Tibial artery (tissue), 4 donors: ENCODE measurements around the gene NEU4.

Experiments
- DNase-seq, 2 donors: peaks; one replicate each; pipeline ENCODE4 v3.0.0-alpha.2; 2019
- H3K27ac ChIP-seq, 2 donors: fragments of 200-600 bp; sonication (generic) in 1 of 2; 1 replicate in 1 of 2; 2 replicates in 1 of 2; pipeline ENCODE4 v1.5.1; 2018 to 2019; ENCODE audit warnings: mild to moderate bottlenecking in 1 of 2
- H3K27me3 ChIP-seq, 2 donors: fragments of 200-600 bp; sonication (generic) in 1 of 2; one replicate each; pipeline versions ENCODE4 v1.5.1 to v1.6.0; 2016 to 2019
- H3K36me3 ChIP-seq, 3 donors: fragments of 200-600 bp; sonication (generic) in 2 of 3; one replicate each; pipeline ENCODE4 v1.5.1; 2016 to 2019; ENCODE audit warnings: mild to moderate bottlenecking in 2 of 3
- H3K4me1 ChIP-seq, 4 donors: fragments of 200-600 bp; sonication (generic) in 2 of 4; 1 replicate in 3 of 4; 2 replicates in 1 of 4; pipeline ENCODE4 v1.5.1; 2016 to 2019
- H3K4me3 ChIP-seq, 2 donors: fragments of 200-600 bp; sonication (generic) in 1 of 2; 1 replicate in 1 of 2; 2 replicates in 1 of 2; pipeline ENCODE4 v1.5.1; 2018 to 2019; ENCODE audit warnings: mild to moderate bottlenecking in 2 of 2
- H3K9me3 ChIP-seq, 3 donors: fragments of 200-600 bp; sonication (generic) in 1 of 3; one replicate each; pipeline ENCODE4 v1.5.1; 2016 to 2019
- intact Hi-C: fragments of 100-400 bp; cut with DNase I; formaldehyde crosslinking; loops from one replicate; pipeline ENCODE4 v1.15.0; 2023; ENCODE audit warnings: low total_unique reads
- TF ChIP-seq, protein P1 (sequence below), 2 experiments: fragments of 200-600 bp in 1 of 2; fragments of 450-650 bp in 1 of 2; IDR thresholded peaks; one replicate each; pipeline ENCODE4 v1.5.1; 2017 to 2019; ENCODE audit warnings: antibody characterized with exemption in 2 of 2, mild to moderate bottlenecking in 1 of 2, moderate library complexity in 1 of 2

Gene NEU4

DNA sequence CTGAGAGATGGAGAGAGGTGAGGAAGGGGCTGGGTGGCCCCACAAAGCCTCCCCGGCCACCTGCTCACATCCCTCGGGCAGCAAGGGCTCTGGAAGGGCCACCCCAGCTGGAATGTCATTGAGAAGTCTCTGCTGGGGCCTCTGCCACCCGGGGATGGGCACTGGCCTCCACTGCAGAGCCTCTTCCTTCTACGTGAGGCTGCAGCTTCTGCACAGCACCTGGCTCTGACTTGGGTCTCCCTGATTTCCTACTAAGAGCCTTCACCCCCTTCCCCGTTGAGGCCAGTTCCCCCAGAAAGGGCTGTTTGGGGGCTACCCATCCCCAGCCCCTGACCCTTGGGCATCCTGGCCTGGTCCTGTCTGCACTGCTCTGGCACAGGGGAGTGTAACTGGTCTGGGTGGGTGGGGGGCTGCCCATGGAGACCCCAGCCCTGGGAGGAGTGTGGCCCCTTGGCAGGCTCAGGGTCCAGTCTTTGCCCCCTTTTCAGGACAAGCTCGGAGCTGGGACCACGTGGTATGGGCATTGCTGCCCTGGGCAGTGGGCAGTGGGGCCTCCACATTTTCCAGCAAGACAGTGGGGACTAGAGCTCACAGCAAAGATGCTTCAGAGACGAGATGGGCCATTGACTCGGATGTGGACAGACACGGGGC lies 44.1 kb downstream of the NEU4 start:
- H3K27ac ChIP-seq = no peak overlapping the region
- TF ChIP-seq, protein P1, sequence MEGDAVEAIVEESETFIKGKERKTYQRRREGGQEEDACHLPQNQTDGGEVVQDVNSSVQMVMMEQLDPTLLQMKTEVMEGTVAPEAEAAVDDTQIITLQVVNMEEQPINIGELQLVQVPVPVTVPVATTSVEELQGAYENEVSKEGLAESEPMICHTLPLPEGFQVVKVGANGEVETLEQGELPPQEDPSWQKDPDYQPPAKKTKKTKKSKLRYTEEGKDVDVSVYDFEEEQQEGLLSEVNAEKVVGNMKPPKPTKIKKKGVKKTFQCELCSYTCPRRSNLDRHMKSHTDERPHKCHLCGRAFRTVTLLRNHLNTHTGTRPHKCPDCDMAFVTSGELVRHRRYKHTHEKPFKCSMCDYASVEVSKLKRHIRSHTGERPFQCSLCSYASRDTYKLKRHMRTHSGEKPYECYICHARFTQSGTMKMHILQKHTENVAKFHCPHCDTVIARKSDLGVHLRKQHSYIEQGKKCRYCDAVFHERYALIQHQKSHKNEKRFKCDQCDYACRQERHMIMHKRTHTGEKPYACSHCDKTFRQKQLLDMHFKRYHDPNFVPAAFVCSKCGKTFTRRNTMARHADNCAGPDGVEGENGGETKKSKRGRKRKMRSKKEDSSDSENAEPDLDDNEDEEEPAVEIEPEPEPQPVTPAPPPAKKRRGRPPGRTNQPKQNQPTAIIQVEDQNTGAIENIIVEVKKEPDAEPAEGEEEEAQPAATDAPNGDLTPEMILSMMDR (IDR thresholded peaks at IDR 0.05) = no peak
- H3K27me3 ChIP-seq = peaks cover 0 to 67% of the 10 kb centered on the region in 2 donors
- peak in 1 of 2 donors; percentile 63 for DNase-seq
- no peaks in the 10 kb centered on the region for H3K4me1 ChIP-seq
- intact Hi-C loops = no loop called here
- no peak overlapping the region for H3K4me3 ChIP-seq
- H3K36me3 ChIP-seq = no peaks in the 10 kb centered on the region
- no peaks in the 10 kb centered on the region for H3K9me3 ChIP-seq

DNA sequence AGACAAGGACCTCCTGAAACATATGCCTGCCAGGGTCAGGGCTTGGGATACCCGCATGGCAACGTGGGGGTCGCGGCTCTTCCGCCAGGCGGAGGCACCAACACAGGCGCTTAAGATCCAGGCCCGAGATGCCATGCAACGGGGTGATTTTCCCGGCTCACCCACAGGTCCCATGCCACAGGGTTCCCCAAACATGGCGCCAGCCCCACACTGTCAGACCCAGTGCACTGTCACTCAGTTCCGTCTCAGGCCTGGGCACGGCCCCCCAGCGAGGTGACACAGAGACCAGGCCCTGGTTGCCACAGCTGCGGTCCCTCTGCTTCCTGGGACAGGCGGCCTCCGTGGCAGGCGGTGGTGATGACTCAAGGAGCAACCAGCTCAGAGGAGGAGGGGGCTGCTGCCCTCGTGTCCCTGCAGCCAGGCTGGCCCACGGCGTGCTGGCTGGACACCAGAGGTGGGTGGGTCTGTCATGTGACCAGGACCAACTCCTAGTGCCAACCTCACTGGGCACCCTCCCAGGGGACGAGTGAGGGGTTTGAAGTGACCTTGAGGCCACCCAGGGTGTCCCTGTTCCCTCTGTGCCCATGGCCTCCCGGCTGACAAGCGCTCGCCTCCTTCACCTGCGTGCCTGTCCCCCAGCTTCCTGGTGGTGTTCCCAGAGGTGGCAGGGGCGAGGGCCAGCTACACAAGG lies 44.8 kb downstream of the NEU4 start:
- intact Hi-C loops = no loop called here
- TF ChIP-seq, protein P1 (IDR thresholded peaks at IDR 0.05) = no peak
- DNase-seq = peak in 1 of 2 donors; percentile 63
- Histone ChIP-seq H3K36me3 (no peaks in the 10 kb centered on the region), H3K27ac (no peak overlapping the region), H3K9me3 (no peaks in the 10 kb centered on the region), H3K4me1 (peaks cover 0 to under 1% (median under 1%) of the 10 kb centered on the region in 4 donors), H3K4me3 (no peak overlapping the region), H3K27me3 (peaks cover 0 to 74% of the 10 kb centered on the region in 2 donors)

DNA sequence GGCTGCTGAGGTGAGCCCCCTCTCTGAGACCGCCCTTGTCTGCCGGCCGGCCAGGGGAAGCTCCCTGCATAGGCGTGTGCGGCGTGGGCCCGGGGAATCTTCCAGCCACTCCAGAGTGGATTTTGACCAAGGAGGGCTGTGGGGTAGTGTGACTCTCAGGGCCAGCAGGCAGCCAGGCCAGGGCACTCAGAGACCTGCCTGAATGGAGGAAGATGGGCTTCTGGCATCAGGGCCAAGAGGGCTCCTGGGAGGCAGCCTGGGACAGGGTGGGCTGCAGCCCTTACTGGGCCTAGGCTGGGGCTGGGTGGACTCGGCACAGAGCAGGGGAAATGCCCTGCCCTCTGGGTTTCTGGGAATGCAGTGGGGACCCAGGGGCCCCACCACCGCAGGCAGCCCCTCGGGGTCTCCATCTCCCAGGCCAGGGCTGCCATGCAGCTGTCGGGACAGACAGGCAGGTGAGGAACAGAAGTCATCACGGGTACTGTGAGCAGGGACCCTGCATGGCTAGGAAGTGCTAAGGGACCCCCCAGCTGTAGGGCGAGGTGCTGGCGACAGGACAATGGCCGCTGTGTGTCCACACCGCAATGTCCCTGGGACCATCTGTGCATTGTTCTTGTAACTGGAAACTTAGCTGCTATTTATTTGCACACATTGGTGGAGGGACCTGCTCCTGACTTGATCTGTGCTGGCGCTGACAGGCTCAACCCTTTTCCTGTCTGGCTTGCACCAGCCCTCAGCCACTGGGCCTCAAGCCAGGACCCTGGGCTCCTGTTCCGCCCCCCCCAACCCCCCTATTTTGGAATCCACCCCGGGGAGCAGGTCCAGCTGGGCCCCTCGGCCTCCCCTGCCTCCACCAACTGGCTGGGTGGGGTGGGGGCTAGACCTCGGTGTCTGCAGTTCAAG lies 45.6 kb downstream of the NEU4 start:
- Histone ChIP-seq H3K4me3 (no peak overlapping the region), H3K27ac (no peak overlapping the region), H3K4me1 (peaks cover 0 to 8% (median 6%) of the 10 kb centered on the region in 4 donors), H3K27me3 (peaks cover 0 to 78% of the 10 kb centered on the region in 2 donors), H3K36me3 (no peaks in the 10 kb centered on the region), H3K9me3 (no peaks in the 10 kb centered on the region)
- intact Hi-C loops = no loop called here
- DNase-seq = peak in 1 of 2 donors; percentile 9
- TF ChIP-seq, protein P1 (IDR thresholded peaks at IDR 0.05) = no peak

DNA sequence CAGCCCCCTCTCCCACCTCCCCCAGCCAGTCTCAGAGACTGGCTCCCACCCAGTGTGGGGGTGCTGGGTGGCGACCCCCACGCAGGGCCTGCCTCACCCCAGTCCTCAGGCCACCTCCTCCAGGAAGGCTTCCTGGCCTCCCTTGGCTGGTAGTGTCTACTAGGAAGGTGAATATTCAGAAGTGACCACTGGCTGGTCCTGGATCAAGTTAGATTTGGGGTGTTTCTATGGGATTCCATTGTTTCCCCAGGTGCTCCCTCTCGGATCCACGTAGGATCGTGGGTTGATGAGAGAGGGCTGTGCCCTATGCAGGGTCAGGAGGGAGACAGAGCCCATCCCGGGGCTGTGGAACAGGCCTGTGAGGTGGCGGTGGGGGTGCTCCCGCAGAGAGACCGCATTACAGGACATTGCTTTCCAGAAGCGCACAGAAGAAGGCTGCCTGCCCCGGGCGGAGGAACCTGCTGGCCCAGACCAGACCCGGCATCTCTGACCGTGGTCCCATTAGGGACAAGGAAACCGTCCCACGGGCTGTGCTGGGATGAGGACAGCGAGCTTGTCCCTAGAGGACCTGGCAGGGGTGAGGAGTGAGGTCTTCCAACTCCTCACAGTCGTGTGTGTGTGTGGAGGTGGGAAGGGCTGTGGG lies 46.4 kb downstream of the NEU4 start:
- no peaks in the 10 kb centered on the region for H3K9me3 ChIP-seq
- H3K36me3 ChIP-seq = no peaks in the 10 kb centered on the region
- H3K4me3 ChIP-seq = no peak overlapping the region
- intact Hi-C loops = no loop called here
- H3K27me3 ChIP-seq = peaks cover 0 to 76% of the 10 kb centered on the region in 2 donors
- H3K4me1 ChIP-seq = peaks cover 0 to 16% (median 9%) of the 10 kb centered on the region in 4 donors
- DNase-seq = peak; percentile 4 to 51
- H3K27ac ChIP-seq = no peak overlapping the region
- TF ChIP-seq, protein P1 (IDR thresholded peaks at IDR 0.05) = no peak

DNA sequence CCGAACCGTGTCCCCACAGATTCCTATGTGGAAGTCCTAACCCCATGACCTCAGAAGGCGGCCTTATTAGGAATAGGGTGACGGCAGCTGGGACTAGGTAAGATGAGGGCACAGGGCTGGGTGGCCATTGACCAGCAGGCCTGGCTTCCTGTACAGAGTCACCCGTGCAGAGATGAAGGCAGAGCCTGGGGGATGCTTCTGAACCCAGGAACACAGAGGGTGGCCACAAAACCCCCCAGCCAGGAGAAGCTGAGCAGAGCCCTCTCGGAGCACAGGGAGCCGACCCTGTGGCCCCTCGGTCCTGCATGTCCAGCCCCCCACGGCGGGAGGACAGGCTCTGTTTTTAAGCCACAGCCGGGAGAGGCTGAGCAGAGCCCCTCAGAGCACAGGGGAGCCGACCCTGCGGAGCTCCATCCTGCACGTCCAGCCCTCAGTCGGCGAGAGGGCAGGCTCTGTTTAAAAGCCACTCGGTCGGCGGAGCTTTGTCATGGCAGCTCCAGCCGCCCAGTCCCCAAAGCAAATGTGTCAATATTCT lies 47.0 kb downstream of the NEU4 start:
- Histone ChIP-seq H3K4me3 (no peak overlapping the region), H3K27ac (no peak overlapping the region), H3K27me3 (peaks cover 0 to 76% of the 10 kb centered on the region in 2 donors), H3K36me3 (no peaks in the 10 kb centered on the region), H3K4me1 (peaks cover 0 to 17% (median 9%) of the 10 kb centered on the region in 4 donors), H3K9me3 (no peaks in the 10 kb centered on the region)
- TF ChIP-seq, protein P1 (IDR thresholded peaks at IDR 0.05) = no peak
- intact Hi-C loops = no loop called here
- peak in 1 of 2 donors; percentile 16 for DNase-seq
